HepG2 (cell line): ENCODE measurements around the gene TACC3. TPM values are rescaled to one million over a fixed set of nuclear protein-coding genes. Genes with fewer than 3 reads are reported as not detected.

Experiments used
- ARNTL ChIP-seq: sonication (generic); formaldehyde crosslinking; IDR thresholded peaks from 2 replicates; pipeline ENCODE4 v1.4.0; 2020; ENCODE audit warnings: mild to moderate bottlenecking, missing genetic modification reagents
- CEBPB ChIP-seq: IDR thresholded peaks from 2 replicates; pipeline ENCODE4 v1.6.1; 2011; ENCODE audit warnings: low read depth, low read length, improper control_type of control experiment, borderline replicate concordance
- ELF4 ChIP-seq: sonication (generic); formaldehyde crosslinking; IDR thresholded peaks from 2 replicates; pipeline ENCODE4 v1.5.0; 2020; ENCODE audit warnings: missing genetic modification reagents, mild to moderate bottlenecking, moderate library complexity, borderline replicate concordance
- MLX ChIP-seq: IDR thresholded peaks from 2 replicates; pipeline ENCODE4 v1.6.1; 2016
- NFE2L1 ChIP-seq: sonication (generic); formaldehyde crosslinking; IDR thresholded peaks from 2 replicates; pipeline ENCODE4 v1.4.0; 2020; ENCODE audit warnings: missing genetic modification reagents, mild to moderate bottlenecking, borderline replicate concordance
- RFX1 ChIP-seq: fragments of 450-650 bp; IDR thresholded peaks from 2 replicates; pipeline ENCODE4 v1.6.1; 2017
- RFXANK ChIP-seq: IDR thresholded peaks from 2 replicates; pipeline ENCODE4 v1.6.1; 2016
- SMARCE1 ChIP-seq: fragments of 450-650 bp; IDR thresholded peaks from 2 replicates; pipeline ENCODE4 v1.6.1; 2017; ENCODE audit warnings: borderline replicate concordance
- SP1 ChIP-seq, 2 experiments: fragments of 450-650 bp in 1 of 2; sonication (generic) in 1 of 2; formaldehyde crosslinking in 1 of 2; IDR thresholded peaks; 2 replicates each; pipeline versions ENCODE4 v1.4.0 to v1.6.1; 2016 to 2020; ENCODE audit warnings: missing genetic modification reagents in 1 of 2
- TBP ChIP-seq: sonication (generic); formaldehyde crosslinking; IDR thresholded peaks from 2 replicates; pipeline ENCODE4 v1.5.0; 2020; ENCODE audit warnings: missing genetic modification reagents
- TFDP2 ChIP-seq: sonication (generic); formaldehyde crosslinking; IDR thresholded peaks from 2 replicates; pipeline ENCODE4 v1.4.0; 2020; ENCODE audit warnings: missing genetic modification reagents
- ZKSCAN1 ChIP-seq: fragments of 150-350 bp; IDR thresholded peaks from 2 replicates; pipeline ENCODE4 v1.6.1; 2014; ENCODE audit warnings: low read length
- ZNF138 ChIP-seq: sonication (generic); formaldehyde crosslinking; IDR thresholded peaks from 2 replicates; pipeline ENCODE4 v1.5.0; 2020; ENCODE audit warnings: mild to moderate bottlenecking, low read depth, missing genetic modification reagents
- ZNF414 ChIP-seq: sonication (generic); formaldehyde crosslinking; IDR thresholded peaks from 2 replicates; pipeline ENCODE4 v1.5.0; 2020; ENCODE audit warnings: missing genetic modification reagents
- ZNF446 ChIP-seq: sonication (generic); formaldehyde crosslinking; IDR thresholded peaks from 2 replicates; pipeline ENCODE4 v1.5.0; 2020; ENCODE audit warnings: mild to moderate bottlenecking, missing genetic modification reagents
- ZNF496 ChIP-seq: sonication (generic); formaldehyde crosslinking; IDR thresholded peaks from 2 replicates; pipeline ENCODE4 v1.8.1; 2023; ENCODE audit warnings: mild to moderate bottlenecking, moderate library complexity, missing genetic modification reagents; ENCODE audit not compliant: insufficient replicate concordance
- ZNF646 ChIP-seq: sonication (generic); formaldehyde crosslinking; IDR thresholded peaks from 2 replicates; pipeline ENCODE4 v1.9.0; 2021; ENCODE audit warnings: mild to moderate bottlenecking, missing genetic modification reagents
- ZNF773 ChIP-seq: sonication (generic); formaldehyde crosslinking; IDR thresholded peaks from 2 replicates; pipeline ENCODE4 v1.4.0; 2020; ENCODE audit warnings: missing genetic modification reagents, borderline replicate concordance
- ZNF800 ChIP-seq: sonication (generic); formaldehyde crosslinking; IDR thresholded peaks from 2 replicates; pipeline ENCODE4 v1.4.0; 2020; ENCODE audit warnings: missing genetic modification reagents
- ZNF816 ChIP-seq: sonication (generic); formaldehyde crosslinking; IDR thresholded peaks from 2 replicates; pipeline ENCODE4 v1.8.0; 2022; ENCODE audit warnings: missing genetic modification reagents, mild to moderate bottlenecking, borderline replicate concordance
- polyA plus RNA-seq, 8 experiments: library from polyadenylated mRNA; depleted of rRNA in 3 of 8; stranded (reverse) in 7 of 8; unstranded in 1 of 8; fragments of >200 nt; fragmentation: Illumina TruSeq in 4 of 8; extraction: Trizol in 4 of 8; gene quantifications; 2 replicates each; pipeline versions ENCODE4 v1.2.1 to v1.2.3, GENCODE V29; 2011 to 2016; ENCODE audit warnings: low read depth in 4 of 8, missing spikeins in 1 of 8, mixed read lengths in 1 of 8; ENCODE audit not compliant: insufficient read depth in 1 of 8
- total RNA-seq, 5 experiments: library from RNA; depleted of rRNA; stranded (reverse); fragments of >200 nt; fragmentation: Illumina TruSeq; extraction: Trizol; gene quantifications; 2 replicates each; pipeline ENCODE4 v1.2.3, GENCODE V29; 2016; ENCODE audit warnings: low read depth in 1 of 5
- TF ChIP-seq, protein P1 (sequence below): IDR thresholded peaks from 2 replicates; pipeline ENCODE4 v1.6.1; 2016; ENCODE audit warnings: missing genetic modification reagents, missing compliant biosample characterization

The TACC3 gene
- total and polyA plus RNA-seq, 2 of the 13 experiments (the other 11 are each of a cell fraction or from before 2014, with no cell fraction given) = 20.3 to 21.2 TPM

- TF ChIP-seq ZNF496 = no peak
- TF ChIP-seq SP1 (IDR thresholded peaks at IDR 0.05) = no peak
- TF ChIP-seq SP1 (CRISPR knock-in tag; IDR thresholded peaks at IDR 0.05) = no peak
- TF ChIP-seq ZKSCAN1 = no peak
- no peak for TF ChIP-seq ELF4
- TF ChIP-seq SMARCE1 = no peak
- no peak for TF ChIP-seq RFX1
- 0 out of 2 replicates have a peak, but pooled peaks have one; percentile 22 for TF ChIP-seq TFDP2 (CRISPR knock-in tag)
- no peak for TF ChIP-seq RFXANK
- no peak for TF ChIP-seq NFE2L1 (CRISPR knock-in tag)
- TF ChIP-seq ZNF646 (CRISPR knock-in tag) = no peak
- TF ChIP-seq ZNF816 (CRISPR knock-in tag) = no peak
- no peak for TF ChIP-seq ZNF800
- TF ChIP-seq MLX (CRISPR knock-in tag) = no peak
- no peak for TF ChIP-seq ARNTL (CRISPR knock-in tag)
- TF ChIP-seq, protein P1, sequence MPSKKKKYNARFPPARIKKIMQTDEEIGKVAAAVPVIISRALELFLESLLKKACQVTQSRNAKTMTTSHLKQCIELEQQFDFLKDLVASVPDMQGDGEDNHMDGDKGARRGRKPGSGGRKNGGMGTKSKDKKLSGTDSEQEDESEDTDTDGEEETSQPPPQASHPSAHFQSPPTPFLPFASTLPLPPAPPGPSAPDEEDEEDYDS (CRISPR knock-in tag) = no peak
- no peak for TF ChIP-seq ZNF446
- TF ChIP-seq TBP (CRISPR knock-in tag) = no peak
- TF ChIP-seq ZNF773 (CRISPR knock-in tag) = no peak
- TF ChIP-seq ZNF414 (CRISPR knock-in tag) = no peak
- TF ChIP-seq ZNF138 (CRISPR knock-in tag) = no peak
- no peak for TF ChIP-seq CEBPB
Measured at GRCh38 chr4:1759818-1760223, 38.5 kb downstream of the TACC3 start (continued).
